ENCODE results near the gene MAOA.
A peak's percentile ranks its signal among the peaks of the same experiment; 100 is the strongest.
"Not testable (repeated sequence)": the region's sequence is repeated elsewhere in the genome, so short reads cannot be mapped to it uniquely, and the experiment has no call there.

The MAOA gene

GRCh38 chrX:43656005-43656494 is at the start of gene MAOA:
Gene MAOA (plus strand): TSS chrX:43656299. CDS start chrX:43656342, 43 bp downstream.
- peak; percentile 52 for DNase-seq

GRCh38 chrX:43612400-43612799 is 43.7 kb upstream of the MAOA start:
- no peak for DNase-seq

- no peak for DNase-seq
Measured at GRCh38 chrX:43615660-43616059, 40.4 kb upstream of the MAOA start.

- no peak for DNase-seq
Measured at GRCh38 chrX:43618366-43619205, 37.5 kb upstream of the MAOA start.

GRCh38 chrX:43619861-43620260 is 36.2 kb upstream of the MAOA start:
- not testable (repeated sequence) for DNase-seq

GRCh38 chrX:43627147-43627546 is 29.0 kb upstream of the MAOA start:
- DNase-seq: no peak

GRCh38 chrX:43627669-43628068 is 28.4 kb upstream of the MAOA start:
- no peak for DNase-seq

GRCh38 chrX:43629229-43629628 is 26.9 kb upstream of the MAOA start:
- no peak for DNase-seq

- DNase-seq: no peak
Measured at GRCh38 chrX:43631841-43632240, 24.3 kb upstream of the MAOA start.

GRCh38 chrX:43633081-43633480 is 23.0 kb upstream of the MAOA start:
- DNase-seq: no peak

- no peak for DNase-seq
Measured at GRCh38 chrX:43633757-43634156, 22.3 kb upstream of the MAOA start.

- no peak for DNase-seq
Measured at GRCh38 chrX:43640482-43640881, 15.6 kb upstream of the MAOA start.

GRCh38 chrX:43641691-43642090 is 14.4 kb upstream of the MAOA start:
- DNase-seq: no peak

- no peak for DNase-seq
Measured at GRCh38 chrX:43643201-43643600, 12.9 kb upstream of the MAOA start.

- no peak for DNase-seq
Measured at GRCh38 chrX:43643662-43644061, 12.4 kb upstream of the MAOA start.

- peak; percentile 4 for DNase-seq
Measured at GRCh38 chrX:43644124-43644701, 11.9 kb upstream of the MAOA start.

GRCh38 chrX:43646800-43647199 is 9.3 kb upstream of the MAOA start:
- DNase-seq: no peak

- DNase-seq: peak; percentile 85
Measured at GRCh38 chrX:43654431-43655150, 1.5 kb upstream of the MAOA start.

- DNase-seq: peak; percentile 30
Measured at GRCh38 chrX:43655151-43656004, 721 bp upstream of the MAOA start.

GRCh38 chrX:43657671-43658070 is 1.6 kb downstream of the MAOA start:
- DNase-seq: no peak

GRCh38 chrX:43661521-43662240 is 5.6 kb downstream of the MAOA start:
- no peak for DNase-seq

GRCh38 chrX:43663173-43663572 is 7.1 kb downstream of the MAOA start:
- no peak for DNase-seq
